A549 (cell line): ENCODE data around the gene C3orf70. TPM values are rescaled to one million over a fixed set of nuclear protein-coding genes. Genes with fewer than 3 reads are reported as not detected.

Source experiments
- ATAC-seq, 2 experiments: fragments of 200-7000 bp in 1 of 2; fragments of >200 bp in 1 of 2; cut with Nextera tagmentation in 1 of 2; cut with Tn5 transposase in 1 of 2; 3 replicates each; pipeline versions ENCODE4 v1.8.0 to v1.9.1; 2018 to 2020; ENCODE audit warnings: mild to moderate bottlenecking in 1 of 2, moderate library complexity in 1 of 2
- CTCF ChIA-PET: fragments of 300-600 bp; sonication (Branson Sonifier 250); formaldehyde crosslinking; extraction: SDS; loops from one replicate; lab custom pipeline; 2021; ENCODE audit warnings: antibody characterized with exemption, inconsistent platforms; lab: Yijun Ruan, JAX
- POLR2A ChIA-PET: fragments of 350-600 bp; formaldehyde crosslinking; extraction: SDS; loops from one replicate; lab custom pipeline; 2021; ENCODE audit warnings: antibody characterized with exemption, inconsistent platforms; lab: Yijun Ruan, JAX
- DNase-seq, 2 experiments: peaks; one replicate each; pipeline versions ENCODE4 v3.0.0 to v3.0.0-alpha.2; 2011 to 2016; ENCODE audit warnings: low read depth in 1 of 2, low spot score in 1 of 2
- FAIRE-seq: peaks from 2 replicates; lab custom pipeline; 2011; peaks lifted over from hg19 to GRCh38; lab: Jason Lieb, UNC
- H3K27ac ChIP-seq, 2 experiments: fragments of >200 bp; sonication (Bioruptor Twin); formaldehyde crosslinking; 3 replicates each; pipeline ENCODE4 v1.5.1; 2016 to 2017
- H3K4me1 ChIP-seq: fragments of >200 bp; sonication (Bioruptor Twin); formaldehyde crosslinking; 3 replicates; pipeline ENCODE4 v1.6.1; 2016
- H3K4me2 ChIP-seq: fragments of >200 bp; sonication (Bioruptor Twin); formaldehyde crosslinking; 3 replicates; pipeline ENCODE4 v1.6.1; 2016
- H3K4me3 ChIP-seq: fragments of >200 bp; sonication (Bioruptor Twin); formaldehyde crosslinking; 3 replicates; pipeline ENCODE4 v1.5.1; 2016
- H3K9me3 ChIP-seq: fragments of >200 bp; sonication (Bioruptor Twin); formaldehyde crosslinking; 3 replicates; pipeline ENCODE4 v1.6.1; 2016
- ATOH8 ChIP-seq: fragments of 250-450 bp; sonication (Bioruptor Pico); IDR thresholded peaks from 2 replicates; pipeline ENCODE4 v1.5.0; 2020; ENCODE audit warnings: low read depth, mild to moderate bottlenecking, moderate library complexity
- CHD2 ChIP-seq: fragments of 150-350 bp; IDR thresholded peaks from 2 replicates; pipeline ENCODE4 v1.6.1; 2014; ENCODE audit warnings: low read length; ENCODE audit not compliant: partially characterized antibody
- CTCF ChIP-seq: fragments of >200 bp; sonication (Bioruptor Twin); formaldehyde crosslinking; IDR thresholded peaks from 3 replicates; pipeline ENCODE4 v1.5.1; 2016
- EHMT2 ChIP-seq: fragments of 200-600 bp; sonication (generic); IDR thresholded peaks from 2 replicates; pipeline ENCODE4 v1.6.1; 2016; ENCODE audit warnings: antibody characterized with exemption, low read depth, mild to moderate bottlenecking, moderate library complexity
- ESRRA ChIP-seq: fragments of 150-350 bp; IDR thresholded peaks from 2 replicates; pipeline ENCODE4 v1.6.1; 2014; ENCODE audit warnings: mild to moderate bottlenecking, low read length, borderline replicate concordance
- FOSB ChIP-seq: fragments of 250-450 bp; sonication (Bioruptor Pico); IDR thresholded peaks from 2 replicates; pipeline ENCODE4 v1.5.0; 2020; ENCODE audit warnings: mild to moderate bottlenecking, moderate library complexity
- GATA3 ChIP-seq: IDR thresholded peaks from 2 replicates; pipeline ENCODE4 v1.6.1; 2012; ENCODE audit warnings: borderline replicate concordance
- HOXB13 ChIP-seq: fragments of 250-450 bp; sonication (Bioruptor Pico); IDR thresholded peaks from 2 replicates; pipeline ENCODE4 v1.5.0; 2020; ENCODE audit warnings: low read depth, mild to moderate bottlenecking, moderate library complexity
- KDM5A ChIP-seq: fragments of 200-600 bp; sonication (generic); IDR thresholded peaks from 2 replicates; pipeline ENCODE4 v1.6.1; 2016; ENCODE audit warnings: antibody characterized with exemption, mild to moderate bottlenecking
- MAZ ChIP-seq: fragments of 150-350 bp; IDR thresholded peaks from 2 replicates; pipeline ENCODE4 v1.6.1; 2014; ENCODE audit warnings: antibody characterized with exemption, low read depth, low read length, borderline replicate concordance
- MYC ChIP-seq: IDR thresholded peaks from 2 replicates; pipeline ENCODE4 v1.6.1; 2012; ENCODE audit warnings: mild to moderate bottlenecking, inconsistent platforms, low read length, improper control_type of control experiment, borderline replicate concordance
- PHF8 ChIP-seq: fragments of 200-600 bp; sonication (generic); IDR thresholded peaks from 2 replicates; pipeline ENCODE4 v1.6.1; 2016; ENCODE audit warnings: low read depth, mild to moderate bottlenecking, antibody characterized with exemption, moderate library complexity, borderline replicate concordance
- POLR2AphosphoS2 ChIP-seq: conservative IDR thresholded peaks from 2 replicates; pipeline ENCODE4 v1.6.1; 2012; ENCODE audit warnings: low read length, improper control_type of control experiment, inconsistent platforms
- RAD21 ChIP-seq, 2 experiments: fragments of >200 bp in 1 of 2; sonication (Bioruptor Twin) in 1 of 2; formaldehyde crosslinking in 1 of 2; IDR thresholded peaks in 1 of 2; conservative IDR thresholded peaks in 1 of 2; 2 replicates in 1 of 2; 3 replicates in 1 of 2; pipeline ENCODE4 v1.6.1; 2012 to 2018; ENCODE audit warnings: inconsistent platforms in 1 of 2
- RARB ChIP-seq: fragments of 250-450 bp; sonication (Bioruptor Pico); IDR thresholded peaks from 2 replicates; pipeline ENCODE4 v1.8.0; 2021; ENCODE audit warnings: mild to moderate bottlenecking, moderate library complexity
- RCOR1 ChIP-seq: fragments of 150-350 bp; IDR thresholded peaks from 2 replicates; pipeline ENCODE4 v1.6.1; 2014; ENCODE audit warnings: antibody characterized with exemption, low read length, low read depth
- REST ChIP-seq: fragments of 200-600 bp; sonication (generic); IDR thresholded peaks from 2 replicates; pipeline ENCODE4 v1.6.1; 2016; ENCODE audit warnings: antibody characterized with exemption, mild to moderate bottlenecking, moderate library complexity
- RFX5 ChIP-seq: fragments of 450-650 bp; IDR thresholded peaks from 2 replicates; pipeline ENCODE4 v1.7.1; 2014; ENCODE audit warnings: antibody characterized with exemption, mild to moderate bottlenecking, moderate library complexity
- RNF2 ChIP-seq: fragments of 200-600 bp; sonication (generic); IDR thresholded peaks from 2 replicates; pipeline ENCODE4 v1.6.1; 2016; ENCODE audit warnings: low read depth, mild to moderate bottlenecking, antibody characterized with exemption, moderate library complexity, borderline replicate concordance
- SREBF2 ChIP-seq: fragments of 450-650 bp; IDR thresholded peaks from 2 replicates; pipeline ENCODE4 v1.6.1; 2014; ENCODE audit warnings: mild to moderate bottlenecking, moderate library complexity
- TFCP2L1 ChIP-seq: fragments of 250-450 bp; sonication (Bioruptor Pico); IDR thresholded peaks from 2 replicates; pipeline ENCODE4 v1.5.0; 2021; ENCODE audit warnings: mild to moderate bottlenecking
- TP53 ChIP-seq: fragments of 250-450 bp; sonication (Bioruptor Pico); IDR thresholded peaks from 2 replicates; pipeline ENCODE4 v1.5.0; 2021; ENCODE audit warnings: mild to moderate bottlenecking, moderate library complexity
- ZFP36 ChIP-seq: fragments of 450-650 bp; IDR thresholded peaks from 2 replicates; pipeline ENCODE4 v1.6.1; 2014; ENCODE audit warnings: borderline replicate concordance; ENCODE audit not compliant: partially characterized antibody
- WGBS: methylation state at CpG from one replicate; pipeline ENCODE4 v1.1.6; 2017; ENCODE audit errors: missing lambda C conversion rate; 5-methylcytosine and 5-hydroxymethylcytosine counted together
- polyA plus RNA-seq, 4 experiments: library from polyadenylated mRNA; depleted of rRNA in 3 of 4; stranded (reverse); fragments of >200 nt; fragmentation: RNase III in 1 of 4; extraction: RNeasy Plus Mini Kit Qiagen cat#74134 plus additional on column Dnase treatment in 1 of 4; gene quantifications; 2 replicates in 3 of 4; 3 replicates in 1 of 4; pipeline ENCODE4 v1.2.3, GENCODE V29; 2011 to 2017

C3orf70 gene
- polyA plus RNA-seq, 2 of the 4 experiments (the other 2 are of a cell fraction), result 0.01 TPM; not detected in 1

GRCh38 chr3:185041540-185041939, 111.3 kb downstream of the C3orf70 start:
- no peak for TF ChIP-seq MYC
- TF ChIP-seq RNF2, result no peak
- no peak for TF ChIP-seq GATA3
- TF ChIP-seq CHD2, result no peak
- TF ChIP-seq KDM5A, result no peak
- no peak for TF ChIP-seq POLR2AphosphoS2
- TF ChIP-seq FOSB, result no peak
- ATAC-seq, result no peak
- FAIRE-seq, result no peak
- Histone ChIP-seq H3K4me1 (no peaks in the 10 kb centered on the region), H3K9me3 (no peaks in the 10 kb centered on the region), H3K27ac (no peak overlapping the region), H3K4me2 (no peak overlapping the region), H3K4me3 (no peak overlapping the region)
- POLR2A ChIA-PET, result no interaction called here
- DNase-seq, result no peak
- CTCF ChIA-PET, result interaction anchor here (0.7 to 2.0 kb wide), 2 partner anchors 11 to 23 kb away, joined by 3 to 4 read pairs; no protein-coding TSS in a partner anchor
- 92% methylated on average over 4 of the region's 4 CpGs for WGBS

- Histone ChIP-seq H3K4me2 (no peak overlapping the region), H3K27ac (no peak overlapping the region), H3K9me3 (peaks cover 2% of the 10 kb centered on the region; the same call in 1 of the 3 replicates), H3K4me1 (no peaks in the 10 kb centered on the region), H3K4me3 (no peak overlapping the region)
- no peak for TF ChIP-seq RFX5
- TF ChIP-seq REST, result no peak
- TF ChIP-seq RAD21 (conservative IDR thresholded peaks at IDR 0.05 in 1 of 2, IDR thresholded peaks at IDR 0.05 in 1 of 2), result no peak
- no peak for TF ChIP-seq TP53
- no peak for TF ChIP-seq RCOR1
- no peak for TF ChIP-seq HOXB13
- TF ChIP-seq KDM5A, result no peak
- TF ChIP-seq ZFP36, result no peak
- no peak for TF ChIP-seq RARB
- TF ChIP-seq PHF8, result no peak
- TF ChIP-seq SREBF2, result no peak
- TF ChIP-seq EHMT2, result no peak
- TF ChIP-seq ATOH8 (CRISPR knock-in tag), result no peak
- 100% methylated on average over 1 of the region's 1 CpG for WGBS
- FAIRE-seq (no peak), DNase-seq (no peak), ATAC-seq (no peak)
- CTCF ChIA-PET, result no interaction called here
- POLR2A ChIA-PET, result no interaction called here
These were observed 112.4 kb downstream of the C3orf70 start for GRCh38 chr3:185040425-185040824.

GRCh38 chr3:185037801-185038200, 115.1 kb downstream of the C3orf70 start:
- FAIRE-seq (no peak), DNase-seq (no peak), ATAC-seq (no peak)
- Histone ChIP-seq H3K27ac (no peak overlapping the region), H3K4me2 (no peak overlapping the region), H3K9me3 (peaks cover 2% of the 10 kb centered on the region; the same call in 1 of the 3 replicates), H3K4me1 (no peaks in the 10 kb centered on the region), H3K4me3 (no peak overlapping the region)
- 100% methylated on average over 1 of the region's 1 CpG for WGBS
- CTCF ChIA-PET, result no interaction called here
- POLR2A ChIA-PET, result no interaction called here
- no peak for TF ChIP-seq CTCF
- TF ChIP-seq MAZ, result no peak
- TF ChIP-seq ESRRA, result no peak
- TF ChIP-seq TFCP2L1 (CRISPR knock-in tag), result no peak
